ENCODE results near the gene C4orf50.

Gene C4orf50

DNA sequence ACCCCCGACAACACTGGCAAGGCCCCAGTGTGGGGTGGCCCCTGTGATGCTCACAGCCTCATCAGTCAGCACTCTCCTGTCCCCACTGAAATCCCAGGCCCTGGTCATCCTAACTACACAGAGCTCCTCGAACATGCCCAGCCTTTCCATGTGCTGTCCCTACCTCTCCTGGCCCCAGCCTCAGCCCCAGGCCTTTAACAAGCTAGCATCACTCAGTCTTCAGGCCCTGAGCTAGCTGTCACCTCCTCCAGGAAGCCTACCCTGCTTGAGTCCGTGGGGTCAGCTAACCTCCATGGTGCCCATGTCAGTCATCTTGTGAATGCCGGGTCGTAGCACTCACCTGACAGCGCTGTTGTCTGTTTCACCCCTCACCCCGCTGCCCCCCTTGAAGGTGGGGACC is 25.6 kb upstream of the C4orf50 start:
- DNase-seq (ENCODE audit: low read depth, low spot score): no peak

GRCh38 chr4:6043188-6043587 is 25.0 kb upstream of the C4orf50 start:
- no peak for DNase-seq (ENCODE audit: low read depth, low spot score)

DNA sequence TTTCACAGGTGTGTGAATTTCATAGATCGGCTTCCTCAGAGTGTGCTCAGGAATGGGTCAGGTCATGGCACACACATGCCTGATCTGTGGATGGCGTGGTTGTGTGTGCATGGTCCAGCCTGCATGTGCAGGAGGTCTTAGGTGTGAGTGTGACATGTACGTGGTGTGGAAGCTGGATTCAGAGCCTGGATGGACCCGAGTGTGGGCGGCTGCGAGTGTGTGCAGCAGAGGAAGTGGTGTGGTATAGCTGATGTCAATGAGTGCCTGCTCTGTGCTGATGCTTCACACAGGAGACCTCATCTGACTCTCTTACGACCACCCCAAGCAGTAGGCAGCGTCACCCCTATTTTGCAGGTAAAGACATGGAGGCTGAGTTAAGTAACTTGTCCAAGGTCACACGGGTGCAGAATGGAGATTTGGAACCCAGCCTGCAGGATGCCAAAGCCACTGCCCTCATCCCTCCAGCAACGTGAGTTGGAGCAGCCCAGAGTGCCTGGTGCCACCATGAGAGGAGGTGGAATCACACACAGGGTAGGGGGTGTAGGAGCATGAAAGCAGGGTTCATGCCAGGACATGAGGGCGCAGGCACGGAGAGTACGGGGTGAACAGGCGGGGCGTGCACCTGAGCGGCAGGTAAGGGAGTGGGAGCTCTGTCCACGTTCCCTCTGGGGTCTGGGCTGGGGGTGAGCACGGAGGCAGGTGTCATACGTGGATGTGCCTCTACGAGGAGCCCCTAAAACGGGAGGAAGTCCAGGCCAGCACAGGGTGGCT is 24.2 kb upstream of the C4orf50 start:
- DNase-seq (ENCODE audit: low read depth, low spot score): no peak

DNA sequence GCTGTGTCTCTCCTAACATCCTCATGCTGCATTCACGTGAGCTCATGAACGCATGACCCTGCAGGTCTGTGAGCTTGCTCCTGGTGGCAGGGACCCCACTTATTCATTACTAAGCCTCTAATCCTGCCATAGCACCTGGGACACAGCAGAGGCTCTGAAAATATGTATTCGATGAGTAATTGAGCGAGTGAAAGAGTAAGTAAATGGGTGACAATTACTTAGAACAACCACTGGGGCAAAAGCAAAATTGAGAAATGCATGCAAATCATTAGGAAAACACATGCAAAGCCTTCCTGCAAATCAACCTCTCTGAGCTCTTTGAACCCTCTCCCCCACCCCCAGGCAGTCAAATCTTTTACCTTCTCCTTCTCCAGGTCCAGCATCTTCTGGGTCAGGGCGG is 23.6 kb upstream of the C4orf50 start:
- DNase-seq (ENCODE audit: low read depth, low spot score): no peak

DNA sequence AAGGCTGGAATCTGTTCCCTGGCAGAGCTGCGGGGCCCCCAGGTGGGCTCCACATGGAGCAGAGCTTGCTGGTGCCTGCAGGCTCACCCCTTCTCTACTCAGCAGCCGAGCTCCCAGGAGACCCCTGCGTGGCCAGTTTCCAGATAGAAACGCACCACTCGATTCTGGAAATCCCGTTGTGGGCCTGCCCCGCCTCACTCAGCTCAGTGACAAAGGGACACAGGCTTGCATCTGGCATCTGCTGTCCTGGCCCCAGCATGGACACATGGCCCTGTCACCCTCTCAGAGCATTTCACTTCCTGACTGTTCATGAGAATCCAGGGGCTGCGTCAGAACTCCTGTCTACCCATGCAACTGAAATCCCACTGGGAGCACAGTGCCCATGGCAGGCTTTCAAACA is 20.5 kb upstream of the C4orf50 start:
- no peak for DNase-seq (ENCODE audit: low read depth, low spot score)

GRCh38 chr4:6035786-6036185 is 17.6 kb upstream of the C4orf50 start:
- DNase-seq (ENCODE audit: low read depth, low spot score): no peak

- no peak for DNase-seq (ENCODE audit: low read depth, low spot score)
These were observed 15.2 kb upstream of the C4orf50 start for GRCh38 chr4:6033381-6033780.

DNA sequence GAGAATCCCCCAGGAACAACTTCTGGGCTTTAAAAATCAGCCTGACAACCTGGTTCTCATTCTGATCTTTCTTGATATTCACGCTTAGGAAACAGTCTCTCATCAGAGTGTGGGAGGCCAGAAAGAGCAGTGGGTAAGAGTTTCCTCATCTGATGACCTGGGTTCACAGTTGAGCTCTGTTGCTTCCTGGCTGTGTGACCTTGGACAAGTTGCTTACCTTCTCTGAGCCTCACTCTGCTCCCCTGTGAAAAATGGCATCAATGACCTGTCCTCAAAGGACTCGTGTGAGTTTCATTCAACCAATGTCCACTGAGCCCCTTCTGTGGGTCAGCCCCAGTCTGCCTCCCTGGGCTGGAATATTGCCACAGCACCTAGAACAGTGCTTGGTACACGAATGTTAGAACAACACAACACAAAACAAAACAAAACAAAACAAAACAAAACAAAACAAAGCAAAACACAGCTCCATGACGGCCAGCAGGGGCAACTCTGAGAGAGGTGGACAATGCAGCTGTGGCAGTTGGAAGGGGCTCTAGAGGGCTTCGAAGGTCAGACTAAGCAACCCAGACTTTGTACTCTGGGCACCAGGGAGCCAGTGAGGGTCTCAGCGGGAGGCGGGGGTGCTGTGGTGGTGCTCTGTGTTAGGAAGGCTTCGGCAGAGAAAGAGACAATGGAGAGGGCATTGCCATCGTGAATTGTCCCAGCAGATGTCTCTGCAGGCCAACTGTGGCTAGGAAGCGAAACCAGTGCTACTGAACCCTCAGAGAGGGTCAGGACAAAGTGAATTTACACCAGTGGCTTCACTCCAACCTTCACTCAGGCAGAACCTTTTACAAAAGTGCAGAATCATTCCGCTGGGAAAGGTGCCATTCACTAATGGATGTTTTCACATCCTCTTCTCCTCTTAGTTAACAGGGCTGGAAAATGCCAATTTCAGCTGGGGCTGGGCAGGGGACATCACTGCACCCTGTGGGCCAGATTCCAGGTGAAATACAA is 14.3 kb upstream of the C4orf50 start:
- no peak for DNase-seq (ENCODE audit: low read depth, low spot score)

GRCh38 chr4:6031846-6032245 is 13.6 kb upstream of the C4orf50 start:
- DNase-seq (ENCODE audit: low read depth, low spot score): no peak

DNA sequence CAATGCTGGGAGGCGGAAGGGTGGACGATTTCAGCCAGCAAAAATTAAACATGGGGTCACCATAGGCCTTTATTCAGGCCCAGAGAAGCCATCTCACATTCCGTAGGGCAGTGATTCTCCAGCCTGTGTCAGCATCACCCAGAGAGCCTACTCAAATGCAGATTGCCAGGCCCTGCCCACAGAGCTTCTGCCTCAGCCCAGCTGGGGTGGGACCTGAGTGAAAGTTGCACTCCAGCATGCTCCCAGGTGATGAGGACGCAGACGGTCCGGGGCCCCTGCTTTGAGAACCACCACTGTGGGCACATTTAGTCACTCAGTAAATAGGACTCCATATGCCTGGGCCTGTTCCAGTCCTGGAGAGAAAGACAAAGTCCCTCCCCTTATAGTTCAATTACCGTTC is 12.4 kb upstream of the C4orf50 start:
- no peak for DNase-seq (ENCODE audit: low read depth, low spot score)

- no peak for DNase-seq (ENCODE audit: low read depth, low spot score)
These were observed 11.0 kb upstream of the C4orf50 start for GRCh38 chr4:6029254-6029653.

GRCh38 chr4:6028168-6028567 is 9.9 kb upstream of the C4orf50 start:
- no peak for DNase-seq (ENCODE audit: low read depth, low spot score)

GRCh38 chr4:6027392-6027791 is 9.2 kb upstream of the C4orf50 start:
- DNase-seq (ENCODE audit: low read depth, low spot score): no peak

- no peak for DNase-seq (ENCODE audit: low read depth, low spot score)
These were observed 6.2 kb upstream of the C4orf50 start for GRCh38 chr4:6024313-6024960.

GRCh38 chr4:6023731-6024130 is 5.5 kb upstream of the C4orf50 start:
- DNase-seq (ENCODE audit: low read depth, low spot score): no peak

- no peak for DNase-seq (ENCODE audit: low read depth, low spot score)
These were observed 4.5 kb upstream of the C4orf50 start for GRCh38 chr4:6022607-6023288.

- no peak for DNase-seq (ENCODE audit: low read depth, low spot score)
These were observed 3.8 kb upstream of the C4orf50 start for GRCh38 chr4:6021831-6022606.

- DNase-seq (ENCODE audit: low read depth, low spot score): peak; percentile 37
These were observed 2.4 kb upstream of the C4orf50 start for GRCh38 chr4:6020613-6021012.

- peak; percentile 88 for DNase-seq (ENCODE audit: low read depth, low spot score)
These were observed 1.4 kb upstream of the C4orf50 start for GRCh38 chr4:6019316-6020263.

GRCh38 chr4:6017800-6018199 is 431 bp downstream of the C4orf50 start:
- no peak for DNase-seq (ENCODE audit: low read depth, low spot score)
